Neural progenitor cell (in vitro differentiated cells): Measurements from ENCODE around the gene IPO7.

Experiments used
- EZH2 ChIP-seq: fragments of 200-600 bp; sonication (generic); IDR thresholded peaks from 2 replicates; pipeline ENCODE4 v1.6.1; 2017; ENCODE audit warnings: antibody characterized with exemption, mild to moderate bottlenecking, moderate library complexity
- TF ChIP-seq, protein P1 (sequence below): fragments of 200-600 bp; sonication (generic); IDR thresholded peaks from 2 replicates; pipeline ENCODE4 v1.5.1; 2017; ENCODE audit warnings: antibody characterized with exemption, mild to moderate bottlenecking

DNA sequence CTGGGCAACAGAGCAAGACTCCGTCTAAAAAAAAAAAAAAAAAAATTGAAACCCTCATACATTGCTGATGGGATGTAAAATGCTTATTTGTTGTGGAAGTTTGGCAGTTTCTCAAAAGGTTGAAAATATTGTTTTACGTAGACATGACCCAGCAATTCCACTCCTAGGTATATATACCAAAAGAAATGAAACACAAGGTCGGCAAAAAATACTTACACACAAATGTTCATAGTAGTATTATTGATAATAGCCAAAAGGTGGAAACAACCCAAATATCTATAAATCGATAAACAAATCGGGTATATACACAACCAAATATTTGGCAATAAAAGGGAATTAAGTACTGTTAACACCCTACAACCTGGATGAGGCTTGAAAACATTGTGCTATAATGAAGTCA lies 71.3 kb downstream of the IPO7 start:
- TF ChIP-seq, protein P1, sequence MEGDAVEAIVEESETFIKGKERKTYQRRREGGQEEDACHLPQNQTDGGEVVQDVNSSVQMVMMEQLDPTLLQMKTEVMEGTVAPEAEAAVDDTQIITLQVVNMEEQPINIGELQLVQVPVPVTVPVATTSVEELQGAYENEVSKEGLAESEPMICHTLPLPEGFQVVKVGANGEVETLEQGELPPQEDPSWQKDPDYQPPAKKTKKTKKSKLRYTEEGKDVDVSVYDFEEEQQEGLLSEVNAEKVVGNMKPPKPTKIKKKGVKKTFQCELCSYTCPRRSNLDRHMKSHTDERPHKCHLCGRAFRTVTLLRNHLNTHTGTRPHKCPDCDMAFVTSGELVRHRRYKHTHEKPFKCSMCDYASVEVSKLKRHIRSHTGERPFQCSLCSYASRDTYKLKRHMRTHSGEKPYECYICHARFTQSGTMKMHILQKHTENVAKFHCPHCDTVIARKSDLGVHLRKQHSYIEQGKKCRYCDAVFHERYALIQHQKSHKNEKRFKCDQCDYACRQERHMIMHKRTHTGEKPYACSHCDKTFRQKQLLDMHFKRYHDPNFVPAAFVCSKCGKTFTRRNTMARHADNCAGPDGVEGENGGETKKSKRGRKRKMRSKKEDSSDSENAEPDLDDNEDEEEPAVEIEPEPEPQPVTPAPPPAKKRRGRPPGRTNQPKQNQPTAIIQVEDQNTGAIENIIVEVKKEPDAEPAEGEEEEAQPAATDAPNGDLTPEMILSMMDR, result no peak
- TF ChIP-seq EZH2, result no peak
